RWPE2 (cell line): ENCODE data around the gene ADGRB3.

ENCODE experiments used
- ATAC-seq: fragments of 200-7000 bp; cut with Tn5 transposase; 3 replicates; pipeline ENCODE4 v1.9.1; 2021; ENCODE audit warnings: low read depth
- DNase-seq: peaks from one replicate; pipeline ENCODE4 v3.0.0-alpha.2; 2020; ENCODE audit warnings: low spot score
- H3K27ac ChIP-seq: fragments of 450-650 bp; 2 replicates; pipeline ENCODE4 v1.5.1; 2017; ENCODE audit warnings: mild to moderate bottlenecking; ENCODE audit not compliant: poor library complexity, severe bottlenecking
- H3K27me3 ChIP-seq: fragments of 250-450 bp; sonication (Bioruptor Pico); 2 replicates; pipeline ENCODE4 v1.5.1; 2021; ENCODE audit warnings: mild to moderate bottlenecking, moderate library complexity; ENCODE audit not compliant: insufficient read depth, poor library complexity, severe bottlenecking
- H3K36me3 ChIP-seq: fragments of 250-450 bp; sonication (Bioruptor Pico); 2 replicates; pipeline ENCODE4 v1.5.1; 2020; ENCODE audit warnings: low read depth, mild to moderate bottlenecking, moderate library complexity
- H3K4me1 ChIP-seq: fragments of 250-450 bp; sonication (Bioruptor Pico); 2 replicates; pipeline ENCODE4 v1.5.1; 2021; ENCODE audit warnings: mild to moderate bottlenecking, moderate library complexity; ENCODE audit not compliant: insufficient read depth, poor library complexity, severe bottlenecking
- H3K4me3 ChIP-seq: fragments of 250-450 bp; sonication (Bioruptor Pico); 2 replicates; pipeline ENCODE4 v1.5.1; 2021; ENCODE audit warnings: mild to moderate bottlenecking, moderate library complexity; ENCODE audit not compliant: severe bottlenecking
- H3K9me3 ChIP-seq: fragments of 250-450 bp; sonication (Bioruptor Pico); 2 replicates; pipeline ENCODE4 v1.5.1; 2021; ENCODE audit warnings: mild to moderate bottlenecking, moderate library complexity; ENCODE audit not compliant: severe bottlenecking
- TF ChIP-seq, protein P1 (sequence below): fragments of 450-650 bp; IDR thresholded peaks from one replicate; pipeline ENCODE4 v1.5.1; 2017; ENCODE audit warnings: mild to moderate bottlenecking, moderate library complexity; ENCODE audit not compliant: poor library complexity, severe bottlenecking

Gene ADGRB3

GRCh38 chr6:69059413-69059812, 424.3 kb downstream of the ADGRB3 start:
- ATAC-seq, result no peak
- DNase-seq, result no peak
- TF ChIP-seq, protein P1, sequence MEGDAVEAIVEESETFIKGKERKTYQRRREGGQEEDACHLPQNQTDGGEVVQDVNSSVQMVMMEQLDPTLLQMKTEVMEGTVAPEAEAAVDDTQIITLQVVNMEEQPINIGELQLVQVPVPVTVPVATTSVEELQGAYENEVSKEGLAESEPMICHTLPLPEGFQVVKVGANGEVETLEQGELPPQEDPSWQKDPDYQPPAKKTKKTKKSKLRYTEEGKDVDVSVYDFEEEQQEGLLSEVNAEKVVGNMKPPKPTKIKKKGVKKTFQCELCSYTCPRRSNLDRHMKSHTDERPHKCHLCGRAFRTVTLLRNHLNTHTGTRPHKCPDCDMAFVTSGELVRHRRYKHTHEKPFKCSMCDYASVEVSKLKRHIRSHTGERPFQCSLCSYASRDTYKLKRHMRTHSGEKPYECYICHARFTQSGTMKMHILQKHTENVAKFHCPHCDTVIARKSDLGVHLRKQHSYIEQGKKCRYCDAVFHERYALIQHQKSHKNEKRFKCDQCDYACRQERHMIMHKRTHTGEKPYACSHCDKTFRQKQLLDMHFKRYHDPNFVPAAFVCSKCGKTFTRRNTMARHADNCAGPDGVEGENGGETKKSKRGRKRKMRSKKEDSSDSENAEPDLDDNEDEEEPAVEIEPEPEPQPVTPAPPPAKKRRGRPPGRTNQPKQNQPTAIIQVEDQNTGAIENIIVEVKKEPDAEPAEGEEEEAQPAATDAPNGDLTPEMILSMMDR, result no peak

GRCh38 chr6:69061066-69061465, 426.0 kb downstream of the ADGRB3 start:
- Histone ChIP-seq H3K4me3 (no peak overlapping the region), H3K9me3 (no peaks in the 10 kb centered on the region), H3K27me3 (peaks cover 14% of the 10 kb centered on the region), H3K27ac (no peak overlapping the region), H3K4me1 (no peaks in the 10 kb centered on the region), H3K36me3 (no peaks in the 10 kb centered on the region)
- TF ChIP-seq, protein P1, result no peak
- DNase-seq (no peak), ATAC-seq (no peak)

More at GRCh38 chr6:69059413-69059812, 424.3 kb downstream of the ADGRB3 start:
- H3K4me3 ChIP-seq, result no peak overlapping the region
- no peaks in the 10 kb centered on the region for H3K9me3 ChIP-seq
- no peaks in the 10 kb centered on the region for H3K4me1 ChIP-seq
- peaks cover 21% of the 10 kb centered on the region for H3K27me3 ChIP-seq
- no peaks in the 10 kb centered on the region for H3K36me3 ChIP-seq
- H3K27ac ChIP-seq, result no peak overlapping the region

- ATAC-seq (no peak), DNase-seq (no peak)
- no peak overlapping the region for H3K4me3 ChIP-seq
- no peaks in the 10 kb centered on the region for H3K36me3 ChIP-seq
- H3K27ac ChIP-seq, result no peak overlapping the region
- H3K4me1 ChIP-seq, result no peaks in the 10 kb centered on the region
- peaks cover 1% of the 10 kb centered on the region for H3K27me3 ChIP-seq
- TF ChIP-seq, protein P1, result no peak
- no peaks in the 10 kb centered on the region for H3K9me3 ChIP-seq
Observed at GRCh38 chr6:69063401-69063800, 428.3 kb downstream of the ADGRB3 start.

- H3K4me1 ChIP-seq, result no peaks in the 10 kb centered on the region
- H3K27ac ChIP-seq, result no peak overlapping the region
- TF ChIP-seq, protein P1, result no peak
- H3K27me3 ChIP-seq, result no peaks in the 10 kb centered on the region
- no peaks in the 10 kb centered on the region for H3K9me3 ChIP-seq
- DNase-seq (no peak), ATAC-seq (no peak)
- H3K36me3 ChIP-seq, result no peaks in the 10 kb centered on the region
- H3K4me3 ChIP-seq, result no peak overlapping the region
Observed at GRCh38 chr6:69064226-69064625, 429.1 kb downstream of the ADGRB3 start.

DNA sequence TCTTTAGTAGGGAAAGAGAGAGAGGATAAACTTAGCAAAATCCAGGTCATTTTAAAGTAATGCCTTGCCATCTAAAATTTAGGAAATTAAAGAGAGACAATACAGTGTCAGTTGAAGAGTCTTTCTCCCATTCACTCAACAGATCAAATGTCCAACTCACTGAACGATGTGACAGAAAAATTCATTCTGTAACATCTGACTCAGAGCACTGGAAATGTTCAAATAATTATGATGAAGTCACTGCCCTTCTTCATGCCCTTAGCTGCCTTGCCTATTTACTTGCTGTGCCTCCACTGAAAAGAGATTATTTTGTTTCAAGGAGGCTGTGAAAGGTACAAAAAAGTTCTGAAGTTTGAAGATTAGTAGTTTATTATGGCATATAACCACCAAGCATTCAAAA, 434.8 kb downstream of the ADGRB3 start:
- no peak for ATAC-seq
- Histone ChIP-seq H3K27me3 (peaks cover 3% of the 10 kb centered on the region), H3K27ac (no peak overlapping the region), H3K4me3 (no peak overlapping the region), H3K36me3 (no peaks in the 10 kb centered on the region), H3K9me3 (no peaks in the 10 kb centered on the region), H3K4me1 (no peaks in the 10 kb centered on the region)
- TF ChIP-seq, protein P1, result no peak
- DNase-seq, result no peak
